ENCODE data around the gene HOXD10.

Gene HOXD10

DNA sequence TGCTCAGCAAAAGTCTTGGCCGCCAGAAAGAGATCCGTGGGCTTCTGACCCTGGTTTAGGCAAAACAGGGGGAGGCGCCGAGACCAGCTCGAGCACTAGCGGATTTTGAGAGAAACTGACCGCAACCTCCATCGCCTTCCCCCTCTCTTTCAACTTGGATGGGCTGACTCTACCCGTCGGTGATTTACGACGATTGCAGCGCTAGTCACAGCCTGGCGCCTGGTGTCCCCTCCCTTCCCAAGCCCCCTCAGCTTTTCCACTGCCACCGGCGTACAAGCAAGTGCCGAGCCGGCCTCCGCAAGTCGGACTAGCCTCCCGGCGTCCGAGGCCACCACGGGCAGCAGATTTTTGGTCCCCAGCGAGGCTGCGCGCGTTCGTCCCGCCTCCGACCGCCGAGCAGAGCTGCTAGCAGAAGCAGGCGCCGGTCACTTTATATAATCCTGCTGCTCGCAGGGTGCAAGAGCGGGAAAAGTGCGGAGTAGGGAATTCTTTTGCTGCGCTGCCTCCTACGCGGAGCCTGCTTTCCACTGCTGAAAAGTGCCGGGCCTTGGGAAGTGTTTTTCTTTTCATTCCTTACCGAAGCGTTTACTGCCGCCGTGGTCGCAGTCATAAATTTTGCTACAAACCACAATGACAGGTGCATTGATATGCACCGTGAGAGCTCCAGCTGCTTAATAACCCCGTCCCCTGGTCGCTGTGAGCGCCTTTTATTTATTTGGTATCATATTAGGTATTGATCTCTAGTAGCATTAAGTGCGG lies 48.2 kb downstream of the HOXD10 start:
- DNase-seq (ENCODE audit: low read depth) = no peak

- no peak for DNase-seq (ENCODE audit: low read depth)
These were observed 48.9 kb downstream of the HOXD10 start for GRCh38 chr2:176165370-176166050.

DNA sequence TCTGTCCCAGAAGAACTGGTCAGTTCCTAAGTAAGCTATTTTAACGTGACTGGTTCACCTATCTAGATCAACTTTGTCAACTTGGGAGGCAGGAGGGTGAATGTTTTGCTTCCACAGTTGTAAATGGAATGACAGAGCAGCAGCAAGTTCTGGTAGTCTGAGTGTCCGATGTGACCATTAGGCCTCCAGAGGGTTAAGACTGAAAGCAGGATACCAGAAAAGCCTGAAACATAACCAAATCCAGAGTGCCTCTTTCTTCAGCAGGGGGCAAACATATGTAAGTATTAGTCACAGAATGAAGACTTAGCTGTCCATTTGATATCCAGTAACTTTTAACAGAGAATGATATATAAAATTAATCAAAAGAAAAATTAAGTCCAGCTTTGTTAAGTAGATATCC lies 49.7 kb downstream of the HOXD10 start:
- DNase-seq (ENCODE audit: low read depth) = no peak

DNA sequence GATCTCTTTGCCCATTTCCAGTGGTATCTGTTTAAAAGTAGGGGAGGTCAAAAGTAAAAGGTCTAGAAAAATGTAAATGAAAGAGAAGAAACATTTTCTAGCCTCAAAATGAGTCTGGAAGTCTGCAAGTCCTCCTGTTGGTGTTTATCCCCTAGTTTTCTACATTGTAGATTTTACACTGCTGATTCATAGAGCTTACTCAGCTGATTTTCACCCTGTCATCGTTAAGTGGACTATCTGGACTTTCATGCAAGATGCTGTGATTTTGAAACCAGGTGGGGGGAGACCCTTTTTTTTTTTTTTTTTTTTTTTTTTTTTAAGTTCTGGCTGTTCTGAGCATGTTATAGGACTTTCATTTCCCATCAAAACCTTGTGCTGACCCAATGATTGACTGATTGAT lies 50.8 kb downstream of the HOXD10 start:
- no peak for DNase-seq (ENCODE audit: low read depth)

- no peak for DNase-seq (ENCODE audit: low read depth)
These were observed 52.6 kb downstream of the HOXD10 start for GRCh38 chr2:176169181-176169580.
